ENCODE results near the gene FGF7. TPM values are rescaled to one million over a fixed set of nuclear protein-coding genes. Genes with fewer than 3 reads are reported as not detected.
A peak's percentile ranks its signal among the peaks of the same experiment; 100 is the strongest.

Gene FGF7
- total RNA-seq, 2 experiments from 2014 or later = not detected

DNA sequence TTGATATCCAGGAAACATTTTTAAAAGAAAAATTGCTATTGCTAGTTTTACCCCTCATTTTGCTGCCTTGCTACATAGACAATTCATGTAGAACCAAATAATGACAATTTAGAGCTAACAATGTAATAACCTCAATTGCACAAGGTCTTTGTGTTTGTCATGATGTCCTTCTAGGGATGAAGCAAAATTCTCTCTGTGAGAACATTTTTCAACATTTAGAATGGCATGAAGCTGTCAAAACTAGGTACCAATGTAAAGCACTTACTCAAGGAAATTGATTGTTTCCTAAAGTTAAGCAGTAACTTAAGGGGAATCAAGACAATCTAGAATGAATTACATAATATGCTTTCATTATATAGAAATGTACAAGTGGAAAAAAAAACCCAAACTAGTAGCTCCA lies 7.9 kb upstream of the FGF7 start:
- ChIA-PET CTCF (interaction anchor here (2.4 kb wide), 1 partner anchor 8 kb away, joined by 7 read pairs; the partner anchor contains the start of gene FGF7), POLR2A (interaction anchor here (0.6 kb wide), 1 partner anchor 82 kb away, joined by 3 read pairs; no protein-coding TSS in a partner anchor)
- intact Hi-C loops (cut with micrococcal nuclease) = no loop called here
- ATAC-seq (no peak), DNase-seq (no peak)
- H3K36me3 Mint-ChIP-seq (ENCODE audit: low read depth) = no peaks in the 10 kb centered on the region
- no peak overlapping the region for H3K4me3 Mint-ChIP-seq
- no peaks in the 10 kb centered on the region for H3K9me3 Mint-ChIP-seq
- TF ChIP-seq, protein P1, sequence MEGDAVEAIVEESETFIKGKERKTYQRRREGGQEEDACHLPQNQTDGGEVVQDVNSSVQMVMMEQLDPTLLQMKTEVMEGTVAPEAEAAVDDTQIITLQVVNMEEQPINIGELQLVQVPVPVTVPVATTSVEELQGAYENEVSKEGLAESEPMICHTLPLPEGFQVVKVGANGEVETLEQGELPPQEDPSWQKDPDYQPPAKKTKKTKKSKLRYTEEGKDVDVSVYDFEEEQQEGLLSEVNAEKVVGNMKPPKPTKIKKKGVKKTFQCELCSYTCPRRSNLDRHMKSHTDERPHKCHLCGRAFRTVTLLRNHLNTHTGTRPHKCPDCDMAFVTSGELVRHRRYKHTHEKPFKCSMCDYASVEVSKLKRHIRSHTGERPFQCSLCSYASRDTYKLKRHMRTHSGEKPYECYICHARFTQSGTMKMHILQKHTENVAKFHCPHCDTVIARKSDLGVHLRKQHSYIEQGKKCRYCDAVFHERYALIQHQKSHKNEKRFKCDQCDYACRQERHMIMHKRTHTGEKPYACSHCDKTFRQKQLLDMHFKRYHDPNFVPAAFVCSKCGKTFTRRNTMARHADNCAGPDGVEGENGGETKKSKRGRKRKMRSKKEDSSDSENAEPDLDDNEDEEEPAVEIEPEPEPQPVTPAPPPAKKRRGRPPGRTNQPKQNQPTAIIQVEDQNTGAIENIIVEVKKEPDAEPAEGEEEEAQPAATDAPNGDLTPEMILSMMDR (IDR thresholded peaks at IDR 0.05) = no peak
- no peak overlapping the region for H3K27ac Mint-ChIP-seq
- no peaks in the 10 kb centered on the region for H3K4me1 Mint-ChIP-seq (ENCODE audit: low read depth)
- H3K27me3 Mint-ChIP-seq = peaks cover 9% of the 10 kb centered on the region

DNA sequence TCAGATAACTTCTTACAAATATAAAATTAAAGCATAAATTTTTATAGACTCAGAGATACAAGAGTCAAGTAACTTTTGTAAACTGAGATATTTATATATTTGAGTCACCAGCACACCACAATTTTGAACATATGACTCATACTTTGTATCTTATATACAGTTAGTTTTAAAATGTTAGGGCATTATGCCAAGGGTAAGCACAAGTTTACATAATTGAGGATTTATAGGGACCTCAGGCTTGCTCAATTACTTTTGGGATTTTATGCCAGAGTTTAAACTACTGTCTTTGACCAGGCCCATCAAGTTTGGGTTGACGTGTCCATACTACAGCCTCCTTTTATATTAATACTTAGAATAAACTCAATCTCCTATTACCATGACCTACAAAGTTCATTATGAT lies 7.4 kb upstream of the FGF7 start:
- POLR2A ChIA-PET = no interaction called here
- H3K36me3 Mint-ChIP-seq (ENCODE audit: low read depth) = no peaks in the 10 kb centered on the region

DNA sequence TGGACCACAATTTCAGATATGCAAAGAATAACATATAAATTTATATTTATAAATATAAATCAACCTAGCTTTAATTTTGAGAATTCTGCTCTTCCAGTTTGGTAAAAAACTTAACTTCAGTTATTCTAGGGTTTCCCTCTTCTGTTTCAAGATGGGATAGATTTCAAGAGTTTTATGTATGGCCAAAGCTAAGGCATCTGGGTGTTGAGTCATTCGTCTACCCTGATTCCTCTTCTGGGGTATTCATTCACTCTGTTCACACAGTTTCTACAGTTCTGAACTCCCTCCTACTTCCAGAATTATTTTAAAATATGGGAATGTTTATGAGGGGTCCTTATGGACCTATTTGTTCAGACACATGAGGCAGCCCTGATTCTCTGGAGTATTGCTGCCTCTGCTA lies 4.2 kb upstream of the FGF7 start:
- peaks cover 4% of the 10 kb centered on the region for H3K27me3 Mint-ChIP-seq
- H3K27ac Mint-ChIP-seq = no peak overlapping the region
- no peak for ATAC-seq
- no peaks in the 10 kb centered on the region for H3K36me3 Mint-ChIP-seq (ENCODE audit: low read depth)
- CTCF ChIA-PET = interaction anchor here (2.5 kb wide), 1 partner anchor 183 kb away, joined by 8 read pairs; no protein-coding TSS in a partner anchor
- no peaks in the 10 kb centered on the region for H3K4me1 Mint-ChIP-seq (ENCODE audit: low read depth)
- no peaks in the 10 kb centered on the region for H3K9me3 Mint-ChIP-seq
- intact Hi-C loops (cut with micrococcal nuclease) = no loop called here
- TF ChIP-seq, protein P1 (IDR thresholded peaks at IDR 0.05) = no peak
- no peak for DNase-seq
- no peak overlapping the region for H3K4me3 Mint-ChIP-seq
- POLR2A ChIA-PET = no interaction called here

More for the DNA sequence above, 7.4 kb upstream of the FGF7 start:
- CTCF ChIA-PET = no interaction called here
- DNase-seq (no peak), ATAC-seq (no peak)
- Mint-ChIP-seq H3K27me3 (peaks cover 9% of the 10 kb centered on the region), H3K4me1 (ENCODE audit: low read depth) (no peaks in the 10 kb centered on the region), H3K4me3 (no peak overlapping the region), H3K9me3 (no peaks in the 10 kb centered on the region), H3K27ac (no peak overlapping the region)
- intact Hi-C loops (cut with micrococcal nuclease) = no loop called here
- TF ChIP-seq, protein P1 (IDR thresholded peaks at IDR 0.05) = no peak

DNA sequence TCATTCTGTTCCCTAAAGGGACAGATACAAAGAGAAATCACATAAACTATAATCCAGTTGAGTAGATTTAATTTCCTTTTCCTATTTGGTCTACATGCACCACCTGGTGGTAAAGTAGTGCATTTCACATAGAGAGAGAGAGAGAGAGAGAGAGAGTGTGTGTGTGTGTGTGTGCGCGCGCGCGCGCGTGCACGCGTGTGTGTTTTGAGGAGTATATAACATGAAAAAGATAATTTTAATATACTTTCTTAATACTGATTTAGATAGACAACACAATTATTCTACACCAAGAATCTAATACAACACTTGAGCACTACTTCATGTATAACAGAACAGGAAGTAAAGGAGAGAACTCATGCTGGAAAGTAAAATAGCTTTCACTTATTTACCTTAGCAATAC lies 1.1 kb upstream of the FGF7 start:
- Mint-ChIP-seq H3K27ac (no peak overlapping the region), H3K4me3 (no peak overlapping the region), H3K4me1 (ENCODE audit: low read depth) (no peaks in the 10 kb centered on the region), H3K27me3 (no peaks in the 10 kb centered on the region), H3K36me3 (ENCODE audit: low read depth) (no peaks in the 10 kb centered on the region), H3K9me3 (no peaks in the 10 kb centered on the region)
- POLR2A ChIA-PET = interaction anchor here (0.9 kb wide), 1 partner anchor 516 kb away, joined by 3 read pairs; no protein-coding TSS in a partner anchor
- intact Hi-C loops (cut with micrococcal nuclease) = loop anchor here (1.0 to 5.0 kb wide), 2 partner anchors 187 to 560 kb away; no protein-coding TSS in a partner anchor
- CTCF ChIA-PET = interaction anchor here (0.6 to 3.1 kb wide), 20 partner anchors 8 to 1070 kb away, joined by 3 to 65 read pairs (median 3); no protein-coding TSS in a partner anchor
- peak; percentile 45 for DNase-seq
- TF ChIP-seq, protein P1 (IDR thresholded peaks at IDR 0.05) = peak; percentile 80
- ATAC-seq = peak; percentile 71

DNA sequence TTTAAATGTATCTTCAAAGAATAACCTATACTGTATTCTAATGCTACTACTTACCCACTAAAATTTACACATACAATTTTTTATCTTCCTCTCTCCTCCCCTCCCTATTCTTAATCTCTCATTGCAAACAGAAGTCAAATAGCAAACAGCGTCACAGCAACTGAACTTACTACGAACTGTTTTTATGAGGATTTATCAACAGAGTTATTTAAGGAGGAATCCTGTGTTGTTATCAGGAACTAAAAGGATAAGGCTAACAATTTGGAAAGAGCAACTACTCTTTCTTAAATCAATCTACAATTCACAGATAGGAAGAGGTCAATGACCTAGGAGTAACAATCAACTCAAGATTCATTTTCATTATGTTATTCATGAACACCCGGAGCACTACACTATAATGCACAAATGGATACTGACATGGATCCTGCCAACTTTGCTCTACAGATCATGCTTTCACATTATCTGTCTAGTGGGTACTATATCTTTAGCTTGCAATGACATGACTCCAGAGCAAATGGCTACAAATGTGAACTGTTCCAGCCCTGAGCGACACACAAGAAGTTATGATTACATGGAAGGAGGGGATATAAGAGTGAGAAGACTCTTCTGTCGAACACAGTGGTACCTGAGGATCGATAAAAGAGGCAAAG lies 984 bp downstream of the FGF7 start:
- no peak for DNase-seq
- POLR2A ChIA-PET = no interaction called here
- ATAC-seq = no peak
- TF ChIP-seq, protein P1 (IDR thresholded peaks at IDR 0.05) = no peak
- H3K27ac Mint-ChIP-seq = no peak overlapping the region
- no peaks in the 10 kb centered on the region for H3K36me3 Mint-ChIP-seq (ENCODE audit: low read depth)
- no peak overlapping the region for H3K4me3 Mint-ChIP-seq
- no peaks in the 10 kb centered on the region for H3K27me3 Mint-ChIP-seq
- intact Hi-C loops (cut with micrococcal nuclease) = loop anchor here (5.0 kb wide), 1 partner anchor 562 kb away; no protein-coding TSS in a partner anchor
- H3K4me1 Mint-ChIP-seq (ENCODE audit: low read depth) = no peaks in the 10 kb centered on the region
- CTCF ChIA-PET = interaction anchor here (1.7 kb wide), 1 partner anchor 10 kb away, joined by 7 read pairs; no protein-coding TSS in a partner anchor
- H3K9me3 Mint-ChIP-seq = no peaks in the 10 kb centered on the region

All from activated CD8-positive, alpha-beta T cell treated with anti-CD3 and anti-CD28 coated beads for 36 hours (primary cell).